SU-DHL-6 (cell line): ENCODE results near the gene IL7R.

Source experiments
- H2AFZ ChIP-seq: fragments of 200-600 bp; sonication (generic); 2 replicates; pipeline ENCODE4 v1.6.1; 2014; ENCODE audit warnings: low read depth, mild to moderate bottlenecking, moderate library complexity, mixed read lengths, antibody characterized with exemption, low read length; ENCODE audit not compliant: severe bottlenecking
- H3F3A ChIP-seq: fragments of 200-600 bp; shearing (Covaris generic); 2 replicates; pipeline ENCODE4 v1.6.0; 2016; ENCODE audit warnings: antibody characterized with exemption, mild to moderate bottlenecking; ENCODE audit not compliant: insufficient read depth
- H3K27ac ChIP-seq: fragments of 200-600 bp; sonication (generic); 2 replicates; pipeline ENCODE4 v1.5.1; 2016; ENCODE audit warnings: low read depth, mild to moderate bottlenecking, low read length, moderate library complexity, mixed read lengths
- H3K27me3 ChIP-seq: fragments of 200-600 bp; sonication (generic), shearing (Covaris generic); 2 replicates; pipeline ENCODE4 v1.6.0; 2014; ENCODE audit warnings: mild to moderate bottlenecking, low read length
- H3K36me3 ChIP-seq: fragments of 200-600 bp; sonication (generic); 2 replicates; pipeline ENCODE4 v1.6.1; 2014; ENCODE audit warnings: mild to moderate bottlenecking, low read length, mixed read lengths
- H3K4me2 ChIP-seq: fragments of 300-600, 200-600 bp; shearing (Covaris generic), sonication (generic); 2 replicates; pipeline ENCODE4 v1.6.0; 2014; ENCODE audit warnings: low read length, low read depth, mild to moderate bottlenecking; ENCODE audit not compliant: poor library complexity, severe bottlenecking
- H3K4me3 ChIP-seq: fragments of 200-600 bp; sonication (generic); 2 replicates; pipeline ENCODE4 v1.5.1; 2014; ENCODE audit warnings: antibody characterized with exemption, low read length, mild to moderate bottlenecking, mixed read lengths; ENCODE audit not compliant: insufficient read depth, poor library complexity, severe bottlenecking
- H3K79me2 ChIP-seq: fragments of 200-600 bp; sonication (generic); 2 replicates; pipeline ENCODE4 v1.6.1; 2014; ENCODE audit warnings: mild to moderate bottlenecking, low read length, moderate library complexity; ENCODE audit not compliant: insufficient read depth
- H3K9ac ChIP-seq: fragments of 200-600 bp; sonication (generic); 2 replicates; pipeline ENCODE4 v1.7.0; 2014; ENCODE audit warnings: mild to moderate bottlenecking, low read length
- H3K9me2 ChIP-seq: fragments of 200-600 bp; sonication (generic); replicated peaks from 2 replicates; pipeline ENCODE4 v1.6.1; 2014; ENCODE audit warnings: low read length; ENCODE audit not compliant: insufficient read depth
- H3K9me3 ChIP-seq: fragments of 200-600 bp; sonication (generic); 2 replicates; pipeline ENCODE4 v1.6.1; 2014; ENCODE audit warnings: low read length, mixed read lengths; ENCODE audit not compliant: insufficient read depth
- H4K20me1 ChIP-seq: fragments of 200-600 bp; sonication (generic); 2 replicates; pipeline ENCODE4 v1.6.1; 2014; ENCODE audit warnings: low read depth, mild to moderate bottlenecking, antibody characterized with exemption, low read length, moderate library complexity, mixed read lengths
- CTCF ChIP-seq: fragments of 200-600 bp; sonication (generic); IDR thresholded peaks from one replicate; pipeline ENCODE4 v1.5.1; 2017; ENCODE audit warnings: antibody characterized with exemption, mild to moderate bottlenecking, low read length, moderate library complexity; ENCODE audit not compliant: insufficient read depth, poor library complexity, severe bottlenecking
- EZH2phosphoT487 ChIP-seq: fragments of 200-600 bp; sonication (generic), shearing (Covaris generic); conservative IDR thresholded peaks from 2 replicates; pipeline ENCODE4 v1.6.1; 2018; ENCODE audit warnings: mild to moderate bottlenecking, antibody characterized with exemption, low read length, moderate library complexity, mixed read lengths

The IL7R gene

GRCh38 chr5:35860686-35861085 is 4.0 kb downstream of the IL7R start:
- Histone ChIP-seq H3F3A (no peaks in the 10 kb centered on the region), H3K27me3 (no peaks in the 10 kb centered on the region), H3K4me2 (no peak overlapping the region), H3K36me3 (no peaks in the 10 kb centered on the region), H3K9me2 (no peaks in the 10 kb centered on the region), H4K20me1 (no peaks in the 10 kb centered on the region), H3K9ac (no peak overlapping the region), H3K9me3 (no peaks in the 10 kb centered on the region), H3K27ac (no peak overlapping the region), H3K4me3 (no peak overlapping the region), H3K79me2 (no peaks in the 10 kb centered on the region), H2AFZ (no peak overlapping the region)
- no peak for TF ChIP-seq EZH2phosphoT487
- TF ChIP-seq CTCF, result no peak

GRCh38 chr5:35861718-35862117 is 5.0 kb downstream of the IL7R start:
- Histone ChIP-seq H3K9me2 (no peaks in the 10 kb centered on the region), H3K27ac (no peak overlapping the region), H3K9ac (no peak overlapping the region), H4K20me1 (no peaks in the 10 kb centered on the region), H2AFZ (no peak overlapping the region), H3K9me3 (no peaks in the 10 kb centered on the region), H3K4me2 (no peak overlapping the region), H3K27me3 (no peaks in the 10 kb centered on the region), H3F3A (no peaks in the 10 kb centered on the region), H3K36me3 (no peaks in the 10 kb centered on the region), H3K79me2 (no peaks in the 10 kb centered on the region), H3K4me3 (no peak overlapping the region)
- TF ChIP-seq CTCF (no peak), EZH2phosphoT487 (no peak)

- Histone ChIP-seq H3K36me3 (no peaks in the 10 kb centered on the region), H3K27me3 (no peaks in the 10 kb centered on the region), H3K9me3 (no peaks in the 10 kb centered on the region), H3F3A (no peaks in the 10 kb centered on the region), H3K9ac (no peak overlapping the region), H3K79me2 (no peaks in the 10 kb centered on the region), H3K27ac (no peak overlapping the region), H3K9me2 (no peaks in the 10 kb centered on the region), H3K4me2 (no peak overlapping the region), H3K4me3 (no peak overlapping the region), H2AFZ (no peak overlapping the region), H4K20me1 (no peaks in the 10 kb centered on the region)
- TF ChIP-seq EZH2phosphoT487, result no peak
- no peak for TF ChIP-seq CTCF
Observed at GRCh38 chr5:35862126-35862525, 5.4 kb downstream of the IL7R start.
